CMK (cell line): ENCODE measurements around the gene MRPL17.
"Not testable (repeated sequence)": the region's sequence is repeated elsewhere in the genome, so short reads cannot be mapped to it uniquely, and the experiment has no call there.

Source experiments
- DNase-seq: peaks from one replicate; pipeline ENCODE4 v3.0.0-alpha.2; 2010; ENCODE audit warnings: low read depth

The MRPL17 gene

GRCh38 chr11:6682936-6683861 lies at the start of gene MRPL17:
MRPL17 (minus strand) TSS chr11:6683340; CDS start chr11:6683296, 44 bp downstream.
- peak; percentile 98 for DNase-seq

- no peak for DNase-seq
These were observed 45.0 kb upstream of the MRPL17 start for GRCh38 chr11:6727971-6728760.

GRCh38 chr11:6725386-6725896 lies 42.3 kb upstream of the MRPL17 start:
- no peak for DNase-seq

GRCh38 chr11:6724013-6724412 lies 40.9 kb upstream of the MRPL17 start:
- no peak for DNase-seq

GRCh38 chr11:6721343-6721742 lies 38.2 kb upstream of the MRPL17 start:
- DNase-seq, result no peak

- DNase-seq, result no peak
These were observed 36.4 kb upstream of the MRPL17 start for GRCh38 chr11:6719576-6719975.

- DNase-seq, result no peak
These were observed 34.3 kb upstream of the MRPL17 start for GRCh38 chr11:6717426-6717825.

- DNase-seq, result peak; percentile 12
These were observed 28.4 kb upstream of the MRPL17 start for GRCh38 chr11:6711552-6711951.

- no peak for DNase-seq
These were observed 25.7 kb upstream of the MRPL17 start for GRCh38 chr11:6708876-6709275.

- no peak for DNase-seq
These were observed 22.9 kb upstream of the MRPL17 start for GRCh38 chr11:6705905-6706535.

GRCh38 chr11:6703247-6704063 lies 20.3 kb upstream of the MRPL17 start:
- no peak for DNase-seq

GRCh38 chr11:6701955-6702354 lies 18.8 kb upstream of the MRPL17 start:
- not testable (repeated sequence) for DNase-seq

GRCh38 chr11:6695377-6695776 lies 12.2 kb upstream of the MRPL17 start:
- no peak for DNase-seq

- no peak for DNase-seq
These were observed 11.0 kb upstream of the MRPL17 start for GRCh38 chr11:6694229-6694535.

GRCh38 chr11:6693342-6694228 lies 10.4 kb upstream of the MRPL17 start:
- DNase-seq, result no peak

GRCh38 chr11:6692128-6692527 lies 9.0 kb upstream of the MRPL17 start:
- no peak for DNase-seq

- not testable (repeated sequence) for DNase-seq
These were observed 7.4 kb upstream of the MRPL17 start for GRCh38 chr11:6690431-6691132.

- no peak for DNase-seq
These were observed 4.7 kb upstream of the MRPL17 start for GRCh38 chr11:6687876-6688275.

- DNase-seq, result no peak
These were observed 2.9 kb upstream of the MRPL17 start for GRCh38 chr11:6686006-6686405.

GRCh38 chr11:6684068-6684467 lies 928 bp upstream of the MRPL17 start:
- DNase-seq, result not testable (repeated sequence)
